IMR-90 (cell line): Measurements from ENCODE around the gene TGFB3. TPM values are rescaled to one million over a fixed set of nuclear protein-coding genes. Genes with fewer than 3 reads are reported as not detected.

ENCODE experiments used
- ATAC-seq: fragments of 200-7000 bp; cut with Tn5 transposase; 2 replicates; pipeline ENCODE4 v1.9.1; 2020; ENCODE audit warnings: low read depth, mild to moderate bottlenecking, moderate library complexity
- BruUV-seq: library from RNA; stranded (reverse); fragments of 400-500 nt; replicated peaks from 2 replicates; lab custom pipeline; 2021; lab: Mats Ljungman, UMichigan
- CTCF ChIA-PET: fragments of 300-600 bp; formaldehyde crosslinking; extraction: SDS; loops from one replicate; lab custom pipeline; 2021; ENCODE audit warnings: antibody characterized with exemption; lab: Yijun Ruan, JAX
- POLR2A ChIA-PET: fragments of 300-600 bp; sonication (Branson Sonifier 250); formaldehyde crosslinking; loops from one replicate; lab custom pipeline; 2022; ENCODE audit warnings: antibody characterized with exemption; ENCODE audit not compliant: unreplicated experiment; lab: Charles Lee
- DNase-seq: peaks from one replicate; pipeline ENCODE4 v3.0.0; 2013
- H2AFZ ChIP-seq: replicated peaks from 2 replicates; pipeline ENCODE3; 2013; ENCODE audit warnings: low read length, mild to moderate bottlenecking; ENCODE audit not compliant: poor library complexity
- H2AK5ac ChIP-seq: 2 replicates; pipeline ENCODE4 v1.6.1; 2013; ENCODE audit warnings: low read depth, low read length, inconsistent platforms
- H2AK9ac ChIP-seq: replicated peaks from 2 replicates; pipeline ENCODE3; 2013; ENCODE audit warnings: mild to moderate bottlenecking, low read depth, low read length, moderate library complexity; ENCODE audit not compliant: poor library complexity
- H2BK120ac ChIP-seq: 2 replicates; pipeline ENCODE4 v1.6.1; 2013; ENCODE audit warnings: low read depth, low read length, inconsistent platforms
- H2BK15ac ChIP-seq: 3 replicates; pipeline ENCODE4 v1.6.1; 2013; ENCODE audit warnings: low read depth, low read length, inconsistent platforms
- H2BK20ac ChIP-seq: 2 replicates; pipeline ENCODE4 v1.6.1; 2013; ENCODE audit warnings: low read depth, mild to moderate bottlenecking, inconsistent platforms, low read length, moderate library complexity
- H2BK5ac ChIP-seq: 2 replicates; pipeline ENCODE4 v1.6.1; 2013; ENCODE audit warnings: mild to moderate bottlenecking, low read depth, low read length, inconsistent platforms; ENCODE audit not compliant: poor library complexity, severe bottlenecking
- H3K14ac ChIP-seq: replicated peaks from 2 replicates; pipeline ENCODE4 v1.6.1; 2013; ENCODE audit warnings: low read depth, low read length, inconsistent platforms
- H3K18ac ChIP-seq: 2 replicates; pipeline ENCODE4 v1.6.1; 2013; ENCODE audit warnings: low read depth, low read length, control low read depth
- H3K23ac ChIP-seq: 2 replicates; pipeline ENCODE4 v1.6.1; 2013; ENCODE audit warnings: low read depth, low read length, inconsistent platforms
- H3K27ac ChIP-seq: 2 replicates; pipeline ENCODE4 v1.5.1; 2013; ENCODE audit warnings: mild to moderate bottlenecking, control low read depth, low read length; ENCODE audit not compliant: insufficient read depth
- H3K27me3 ChIP-seq: 2 replicates; pipeline ENCODE4 v1.6.1; 2013; ENCODE audit warnings: low read length; ENCODE audit not compliant: control insufficient read depth, insufficient read depth
- H3K36me3 ChIP-seq: 2 replicates; pipeline ENCODE4 v1.6.1; 2013; ENCODE audit warnings: low read length, mixed read lengths; ENCODE audit not compliant: control insufficient read depth, insufficient read depth
- H3K4ac ChIP-seq: 2 replicates; pipeline ENCODE4 v1.6.1; 2013; ENCODE audit warnings: low read depth, low read length, inconsistent platforms
- H3K4me1 ChIP-seq: 2 replicates; pipeline ENCODE4 v1.6.1; 2013; ENCODE audit warnings: low read length, mixed read lengths; ENCODE audit not compliant: control insufficient read depth, insufficient read depth
- H3K4me2 ChIP-seq: 2 replicates; pipeline ENCODE4 v1.6.1; 2013; ENCODE audit warnings: low read depth, mild to moderate bottlenecking, control low read depth, low read length, moderate library complexity
- H3K4me3 ChIP-seq: 2 replicates; pipeline ENCODE4 v1.5.1; 2013; ENCODE audit warnings: low read depth, mild to moderate bottlenecking, control low read depth, low read length, moderate library complexity; ENCODE audit not compliant: insufficient read depth
- H3K56ac ChIP-seq: 2 replicates; pipeline ENCODE4 v1.6.1; 2013; ENCODE audit warnings: low read length, inconsistent platforms; ENCODE audit not compliant: insufficient read depth; ENCODE audit errors: extremely low read depth
- H3K79me1 ChIP-seq, 2 experiments: 2 replicates each; pipeline ENCODE4 v1.6.1; 2013; ENCODE audit warnings: low read length in 2 of 2, inconsistent platforms in 1 of 2, low read depth in 1 of 2
- H3K9ac ChIP-seq: 2 replicates; pipeline ENCODE4 v1.6.1; 2013; ENCODE audit warnings: low read depth, low read length, control low read depth
- H3K9me1 ChIP-seq: 2 replicates; pipeline ENCODE4 v1.6.1; 2013; ENCODE audit warnings: low read length, inconsistent platforms; ENCODE audit not compliant: insufficient read depth
- H3K9me3 ChIP-seq: 2 replicates; pipeline ENCODE4 v1.6.1; 2013; ENCODE audit warnings: low read length; ENCODE audit not compliant: control insufficient read depth, insufficient read depth
- H4K20me1 ChIP-seq: 2 replicates; pipeline ENCODE4 v1.6.1; 2013; ENCODE audit warnings: low read length, inconsistent platforms; ENCODE audit not compliant: insufficient read depth
- H4K5ac ChIP-seq: 2 replicates; pipeline ENCODE4 v1.6.1; 2013; ENCODE audit warnings: mild to moderate bottlenecking, low read depth, low read length, control low read depth
- H4K8ac ChIP-seq, 2 experiments: 2 replicates each; pipeline ENCODE4 v1.6.1; 2013; ENCODE audit warnings: low read depth in 2 of 2, low read length in 2 of 2, control low read depth in 1 of 2, inconsistent platforms in 1 of 2
- H4K91ac ChIP-seq: 2 replicates; pipeline ENCODE4 v1.6.1; 2013; ENCODE audit warnings: low read depth, low read length, inconsistent platforms; ENCODE audit not compliant: insufficient read depth
- BHLHE40 ChIP-seq: fragments of 150-350 bp; IDR thresholded peaks from 2 replicates; pipeline ENCODE4 v1.6.1; 2016; ENCODE audit warnings: mild to moderate bottlenecking, low read depth, low read length
- CEBPB ChIP-seq: IDR thresholded peaks from 2 replicates; pipeline ENCODE4 v1.6.1; 2012; ENCODE audit warnings: low read depth, low read length, improper control_type of control experiment
- CTCF ChIP-seq: conservative IDR thresholded peaks from 2 replicates; pipeline ENCODE4 v1.5.1; 2012; ENCODE audit warnings: mild to moderate bottlenecking, low read depth, low read length, improper control_type of control experiment
- ELK1 ChIP-seq: fragments of 150-350 bp; IDR thresholded peaks from 2 replicates; pipeline ENCODE4 v1.6.1; 2016; ENCODE audit warnings: low read depth, mild to moderate bottlenecking, low read length, moderate library complexity, borderline replicate concordance
- MAZ ChIP-seq: IDR thresholded peaks from 2 replicates; pipeline ENCODE4 v1.6.1; 2012; ENCODE audit warnings: low read depth, mild to moderate bottlenecking, low read length, improper control_type of control experiment, moderate library complexity, borderline replicate concordance
- MXI1 ChIP-seq: IDR thresholded peaks from 2 replicates; pipeline ENCODE4 v1.6.1; 2012; ENCODE audit warnings: low read depth, mild to moderate bottlenecking, low read length, moderate library complexity, borderline replicate concordance
- POLR2A ChIP-seq: IDR thresholded peaks from 2 replicates; pipeline ENCODE4 v1.6.1; 2012; ENCODE audit warnings: mild to moderate bottlenecking, low read depth, low read length
- RCOR1 ChIP-seq: IDR thresholded peaks from 2 replicates; pipeline ENCODE4 v1.6.1; 2012; ENCODE audit warnings: mild to moderate bottlenecking, low read length, improper control_type of control experiment; ENCODE audit not compliant: insufficient replicate concordance
- RFX5 ChIP-seq: IDR thresholded peaks from 2 replicates; pipeline ENCODE4 v1.8.0; 2012; ENCODE audit warnings: low read depth, mild to moderate bottlenecking, low read length, moderate library complexity
- WGBS, 2 experiments: methylation state at CpG; one replicate each; pipeline versions ENCODE4 v1.1.5 to v1.1.7; 2013; ENCODE audit warnings: missing lambda C conversion rate in 2 of 2; ENCODE audit not compliant: insufficient read length in 1 of 2; ENCODE audit errors: extremely low coverage in 2 of 2; 5-methylcytosine and 5-hydroxymethylcytosine counted together
- dilution Hi-C: fragments of 300-500 bp; cut with HindIII; formaldehyde crosslinking; loops from one replicate; pipeline ENCODE4 v1.14.3; 2018; ENCODE audit warnings: low sequenced_read_pairs; ENCODE audit not compliant: unreplicated experiment
- in situ Hi-C: fragments of 300-500 bp; cut with MboI; formaldehyde crosslinking; loops from 3 replicates; pipeline ENCODE4 v1.14.3; 2019; ENCODE audit warnings: low sequenced_read_pairs, inconsistent platforms, mixed read lengths
- intact Hi-C: fragments of 100-400 bp; cut with micrococcal nuclease; formaldehyde crosslinking; loops from 2 replicates; pipeline ENCODE4 v1.10.0; 2022
- polyA plus RNA-seq, 3 experiments: library from polyadenylated mRNA; depleted of rRNA; stranded (reverse); fragments of >200 nt; gene quantifications; 2 replicates each; pipeline ENCODE4 v1.2.3, GENCODE V29; 2012; ENCODE audit warnings: low replicate concordance in 1 of 3
- total RNA-seq: library from RNA; depleted of rRNA; stranded (reverse); fragments of >200 nt; gene quantifications from 2 replicates; pipeline ENCODE4 v1.2.3, GENCODE V29; 2012

TGFB3 gene
- total and polyA plus RNA-seq, 2 of the 4 experiments (the other 2 are of a cell fraction), result 2.2 to 4.3 TPM

GRCh38 chr14:75996488-75996887, 14.7 kb upstream of the TGFB3 start:
- intact Hi-C loops, result loop anchor here (1.0 kb wide), 1 partner anchor 16 kb away; no protein-coding TSS in a partner anchor
- H2AK5ac ChIP-seq, result peak overlapping the region; percentile 24; the same call in 1 of the 2 replicates
- H2AK9ac ChIP-seq, result no peak overlapping the region
- H4K20me1 ChIP-seq, result no peaks in the 10 kb centered on the region
- peaks cover 6% of the 10 kb centered on the region for H3K9me1 ChIP-seq
- peaks cover 8 to 10% of the 10 kb centered on the region in 2 experiments; a peak in 2 of 4 replicates for H3K79me1 ChIP-seq
- H2AFZ ChIP-seq, result no peak overlapping the region
- no peak overlapping the region for H2BK5ac ChIP-seq
- in situ Hi-C loops, result loop anchor here (25.0 kb wide), 1 partner anchor 1066 kb away; no protein-coding TSS in a partner anchor
- DNase-seq, result no peak
- H3K9ac ChIP-seq, result no peak overlapping the region
- H3K4me2 ChIP-seq, result no peak overlapping the region
- no peak overlapping the region for H3K56ac ChIP-seq
- WGBS, 2 experiments, result no CpG with 5 or more reads among the region's 1 CpG
- CTCF ChIA-PET, result no interaction called here
- ATAC-seq, result no peak
- H4K91ac ChIP-seq, result no peak overlapping the region
- H3K18ac ChIP-seq, result peak overlapping the region; percentile 51
- H3K27me3 ChIP-seq, result no peaks in the 10 kb centered on the region
- no peak overlapping the region for H3K4me3 ChIP-seq
- no peak overlapping the region for H4K5ac ChIP-seq
- no peak overlapping the region for H3K27ac ChIP-seq
- no TSS peak for BruUV-seq
- no peak overlapping the region for H3K4ac ChIP-seq
- dilution Hi-C loops, result no loop called here
- H2BK15ac ChIP-seq, result 0 out of 3 replicates have a peak overlapping the region, but pooled peaks have one; percentile 42
- no peak overlapping the region; a peak in 1 of 4 replicates for H4K8ac ChIP-seq
- H3K4me1 ChIP-seq, result peaks cover 11% of the 10 kb centered on the region
- H3K14ac ChIP-seq, result 0 out of 2 replicates have a peak overlapping the region, but pooled peaks have one; percentile 13
- TF ChIP-seq RCOR1, result no peak
- no peak for TF ChIP-seq RFX5
- TF ChIP-seq CEBPB, result no peak
- TF ChIP-seq ELK1, result no peak
- no peak for TF ChIP-seq BHLHE40
- no peak for TF ChIP-seq MXI1
- no peak for TF ChIP-seq CTCF
- no peak for TF ChIP-seq MAZ
- no peak for TF ChIP-seq POLR2A
- no peak overlapping the region for H3K23ac ChIP-seq
- peak overlapping the region; percentile 74 for H2BK20ac ChIP-seq
- H3K9me3 ChIP-seq, result no peaks in the 10 kb centered on the region
- POLR2A ChIA-PET, result no interaction called here
- H2BK120ac ChIP-seq, result 0 out of 2 replicates have a peak overlapping the region, but pooled peaks have one; percentile 9
- peaks cover 24% of the 10 kb centered on the region for H3K36me3 ChIP-seq
